Embryonic facial prominence (tissue), 1 donor: ENCODE data around the gene CDH23.

ENCODE experiments used
- DNase-seq: peaks from one replicate; pipeline ENCODE4 v3.0.0-alpha.2; 2016; ENCODE audit errors: extremely low spot score

CDH23 gene

DNA sequence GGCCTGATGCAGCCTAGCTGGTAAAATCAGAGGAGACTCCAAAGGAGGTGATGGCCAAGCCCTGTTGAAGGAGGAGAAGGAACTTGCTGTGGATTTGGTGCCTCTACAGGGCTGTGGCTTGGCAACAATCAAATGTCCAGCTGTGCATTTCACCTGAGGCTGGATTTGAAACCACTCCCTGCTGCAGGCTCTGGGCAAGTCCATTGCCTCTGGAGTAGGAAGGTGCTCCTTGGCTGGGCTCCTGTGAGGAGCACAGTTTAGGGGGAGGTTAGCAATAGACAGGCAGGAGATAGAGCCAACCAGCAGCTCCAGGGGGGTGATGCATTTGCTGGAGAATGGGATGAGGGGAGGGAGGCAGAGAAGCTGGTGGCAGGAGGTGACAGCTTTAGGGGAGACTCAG, 26.5 kb downstream of the CDH23 start:
- DNase-seq: no peak

DNA sequence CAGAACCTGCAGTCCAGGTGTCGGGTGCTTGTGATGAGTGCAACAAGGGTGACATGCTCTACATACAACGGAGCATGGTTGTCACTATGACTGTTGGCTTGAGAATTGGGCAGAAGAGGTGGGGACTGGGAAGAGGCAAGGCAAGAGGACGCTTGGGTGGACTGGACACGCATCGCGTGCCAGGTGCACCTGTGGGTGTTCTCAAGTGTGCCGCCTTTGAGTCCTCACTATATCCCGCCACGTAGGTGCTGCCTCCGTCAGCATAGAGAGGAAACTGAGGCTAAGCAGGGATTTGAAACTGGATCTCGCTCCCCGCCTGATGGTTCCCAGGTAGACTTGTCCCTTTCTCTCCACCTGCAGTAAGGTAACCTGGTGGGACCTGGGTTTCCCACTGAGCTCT, 27.2 kb downstream of the CDH23 start:
- no peak for DNase-seq

DNA sequence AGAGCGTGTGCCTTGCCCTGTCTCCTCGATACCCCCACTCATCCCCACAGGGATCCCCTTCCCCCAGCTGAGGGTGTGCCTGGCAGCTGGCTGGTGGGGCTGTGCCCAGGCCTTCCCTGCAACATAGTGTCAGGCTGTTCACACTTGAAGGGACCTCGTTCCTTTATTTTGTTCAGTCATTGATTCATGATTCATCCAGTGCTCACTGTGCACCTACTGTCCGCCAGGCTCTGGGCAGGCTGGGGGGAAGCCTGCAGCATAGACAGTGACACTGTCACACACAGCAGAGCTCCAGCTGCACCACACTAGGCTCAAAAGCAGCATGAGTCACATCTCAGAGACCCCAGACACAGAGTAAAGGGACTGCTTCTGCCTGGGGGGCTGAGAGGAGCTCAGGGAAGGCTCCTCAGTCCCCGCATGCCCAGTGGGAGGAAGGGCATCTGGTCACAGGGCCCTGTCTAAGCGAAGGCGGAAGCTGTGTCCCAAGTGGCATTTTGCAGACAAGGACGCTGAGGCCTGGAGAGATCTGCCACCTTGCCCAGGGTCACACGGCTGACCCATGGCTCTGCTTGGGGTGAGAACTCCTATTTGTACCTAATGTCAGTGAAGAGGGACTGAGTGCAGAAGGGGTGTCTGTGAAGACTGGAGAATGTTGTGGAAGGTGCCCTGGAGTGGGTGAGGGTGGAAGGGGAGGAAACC, 27.9 kb downstream of the CDH23 start:
- no peak for DNase-seq

DNA sequence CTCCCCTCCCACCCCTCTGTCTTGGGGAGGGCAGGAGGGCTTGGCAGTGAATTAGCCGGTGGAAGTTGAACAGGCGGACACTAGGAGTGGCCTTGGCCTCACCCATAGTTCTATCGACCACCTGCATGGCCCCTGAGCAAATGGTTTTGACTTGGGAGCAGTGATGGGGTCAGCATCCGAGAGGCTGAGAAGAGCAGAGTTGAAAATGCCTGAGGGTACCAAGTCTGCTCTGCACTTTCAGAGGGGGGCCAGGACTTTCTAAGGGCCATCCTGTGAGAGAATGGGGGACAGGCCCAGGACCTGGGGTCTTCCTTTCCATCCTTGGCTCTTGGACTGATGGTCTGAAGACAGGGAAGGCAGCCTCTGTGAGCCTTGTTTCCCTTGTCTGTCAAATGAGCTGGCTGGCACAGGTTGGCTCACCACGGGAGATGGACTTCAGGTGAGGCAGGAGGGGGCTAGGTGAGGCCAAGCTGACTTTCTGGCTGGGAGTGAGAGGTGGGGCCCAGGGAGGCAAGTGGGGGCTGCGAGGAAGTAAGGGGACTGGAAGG, 29.4 kb downstream of the CDH23 start:
- DNase-seq: no peak

DNA sequence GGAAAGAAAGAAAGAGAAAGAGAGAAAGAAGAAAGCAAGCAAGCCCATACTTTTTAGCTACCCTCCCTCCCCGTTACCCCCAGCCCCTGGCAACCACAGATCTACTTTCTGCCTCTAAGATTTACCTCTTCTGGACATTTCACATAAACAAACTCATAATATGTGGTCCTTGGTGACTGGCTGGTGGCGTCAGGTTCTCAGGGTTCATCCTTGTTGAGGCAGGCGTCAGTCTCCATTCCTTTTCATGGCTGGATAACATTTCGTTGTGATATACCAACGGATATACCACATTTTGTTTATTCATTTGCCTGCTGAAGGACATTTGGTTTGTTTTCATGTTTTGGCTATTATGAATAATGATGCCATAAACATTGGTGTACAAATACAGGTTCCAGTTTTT, 30.5 kb downstream of the CDH23 start:
- no peak for DNase-seq

DNA sequence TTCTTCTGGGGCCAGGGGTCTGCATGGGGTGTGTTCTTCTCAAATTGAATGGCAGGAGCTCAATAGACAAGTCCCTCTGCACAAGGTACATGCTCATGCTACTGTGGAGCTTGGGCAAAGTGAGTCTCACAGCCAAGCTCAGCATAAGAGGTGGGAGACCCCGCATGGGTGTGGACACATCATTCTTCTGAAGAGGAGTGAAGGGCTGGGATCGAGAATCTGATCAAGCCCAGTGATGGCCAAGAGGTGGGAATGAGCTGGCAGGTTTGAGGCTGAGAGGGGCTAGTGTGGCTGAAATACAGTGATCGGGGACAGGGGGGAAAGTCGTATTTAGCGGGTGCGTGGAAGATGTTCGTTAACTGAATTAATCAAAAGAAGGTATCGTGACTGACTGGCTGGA, 32.6 kb downstream of the CDH23 start:
- no peak for DNase-seq

DNA sequence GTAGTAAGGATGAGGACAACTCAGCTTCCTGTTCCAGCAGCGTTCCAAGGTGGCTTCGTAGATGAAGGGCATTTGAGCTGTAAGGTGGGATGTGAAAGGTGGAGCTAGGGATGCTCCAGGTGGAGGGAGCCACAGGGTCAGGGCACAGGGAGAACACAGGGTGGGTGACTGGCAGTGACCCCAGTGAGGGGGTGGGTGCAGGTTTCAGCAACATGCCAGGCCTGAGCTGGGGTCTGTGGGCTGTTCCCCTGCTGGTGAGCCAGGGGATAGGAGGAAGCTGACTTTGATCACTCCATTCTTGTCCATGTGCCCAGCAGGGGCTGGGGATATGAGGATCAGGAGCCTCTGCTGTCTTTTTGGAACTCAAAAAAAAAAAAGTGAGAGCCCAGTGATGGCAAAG, 33.2 kb downstream of the CDH23 start:
- DNase-seq: no peak

DNA sequence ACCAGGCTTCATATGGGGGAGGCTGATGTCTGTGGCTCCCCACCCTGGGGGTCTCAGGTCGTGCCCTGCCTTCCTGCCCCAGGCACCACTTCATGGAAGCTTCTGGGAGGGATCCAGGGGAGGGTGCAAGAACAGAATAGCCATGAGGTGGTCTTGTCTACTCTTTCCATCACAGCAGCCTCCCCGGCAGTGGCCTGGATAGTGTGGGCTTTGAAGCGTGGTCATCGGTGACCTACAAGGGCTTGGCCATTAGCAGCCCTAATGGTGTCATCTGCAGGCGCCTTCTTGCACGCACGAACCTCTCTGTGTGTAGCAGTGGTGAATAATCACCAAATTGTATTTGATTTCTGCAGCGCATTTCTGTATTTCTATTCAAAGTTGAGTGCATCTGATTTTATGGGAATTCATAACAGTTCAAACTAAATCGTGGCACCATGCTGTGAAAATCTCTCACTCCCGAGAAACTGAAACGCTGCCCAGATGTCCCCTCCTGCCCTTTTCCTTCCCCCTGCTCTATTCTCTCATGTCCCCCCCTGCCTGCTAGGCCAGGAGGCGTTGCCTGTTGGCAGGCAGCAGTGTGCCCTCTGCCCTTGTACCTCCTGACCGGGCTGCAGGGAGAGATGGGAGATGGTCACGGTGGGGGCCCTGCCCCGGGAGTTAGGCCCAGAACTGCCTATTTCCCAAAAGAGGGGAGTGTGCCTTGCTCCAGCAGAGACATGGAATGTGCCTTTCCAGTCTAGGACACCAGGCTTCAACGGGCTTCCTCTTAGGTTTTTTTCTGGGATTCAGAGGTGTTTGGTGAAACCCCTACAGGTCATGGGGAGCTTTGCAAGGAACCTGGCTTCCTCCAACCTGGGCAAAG, 34.8 kb downstream of the CDH23 start:
- no peak for DNase-seq

DNA sequence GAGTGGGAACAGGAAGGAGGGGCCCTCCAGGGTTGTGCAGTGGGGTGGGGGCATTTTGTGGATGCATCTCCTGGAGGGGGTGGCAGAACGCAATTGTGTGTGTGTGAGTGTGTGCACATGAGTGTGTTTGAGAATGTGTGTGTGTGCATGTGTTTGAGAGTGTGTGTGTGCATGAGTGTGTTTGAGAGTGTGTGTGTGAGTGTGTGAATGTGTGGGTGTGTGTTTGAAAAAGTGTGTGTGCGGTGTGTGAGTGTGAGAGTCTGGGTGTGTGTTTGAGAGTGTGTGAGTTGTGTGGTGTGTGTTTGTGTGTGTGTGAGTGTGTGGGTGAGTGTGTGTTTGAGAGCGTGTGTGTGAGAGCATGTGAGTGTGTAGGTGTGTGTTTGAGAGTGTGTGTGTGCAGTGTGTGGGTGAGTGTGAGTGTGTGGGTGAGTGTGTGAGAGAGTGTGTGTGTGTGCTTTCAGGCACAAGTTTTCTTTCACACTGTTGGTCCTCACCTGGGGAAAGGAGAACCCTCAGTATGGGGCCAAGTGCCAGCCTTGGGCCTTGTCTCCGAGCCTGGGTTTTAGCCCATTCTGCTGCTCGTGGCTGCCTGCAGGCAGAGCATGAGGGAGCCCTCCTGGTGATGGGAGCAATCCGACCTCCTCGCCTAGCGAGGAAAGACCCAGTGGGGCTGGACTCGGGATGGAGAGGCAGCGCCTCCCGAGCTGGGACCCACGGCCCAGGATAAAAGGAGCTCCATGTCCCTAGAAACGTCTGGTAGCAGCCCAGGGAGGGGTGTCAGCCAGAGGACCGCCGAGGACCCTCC, 35.6 kb downstream of the CDH23 start:
- no peak for DNase-seq

DNA sequence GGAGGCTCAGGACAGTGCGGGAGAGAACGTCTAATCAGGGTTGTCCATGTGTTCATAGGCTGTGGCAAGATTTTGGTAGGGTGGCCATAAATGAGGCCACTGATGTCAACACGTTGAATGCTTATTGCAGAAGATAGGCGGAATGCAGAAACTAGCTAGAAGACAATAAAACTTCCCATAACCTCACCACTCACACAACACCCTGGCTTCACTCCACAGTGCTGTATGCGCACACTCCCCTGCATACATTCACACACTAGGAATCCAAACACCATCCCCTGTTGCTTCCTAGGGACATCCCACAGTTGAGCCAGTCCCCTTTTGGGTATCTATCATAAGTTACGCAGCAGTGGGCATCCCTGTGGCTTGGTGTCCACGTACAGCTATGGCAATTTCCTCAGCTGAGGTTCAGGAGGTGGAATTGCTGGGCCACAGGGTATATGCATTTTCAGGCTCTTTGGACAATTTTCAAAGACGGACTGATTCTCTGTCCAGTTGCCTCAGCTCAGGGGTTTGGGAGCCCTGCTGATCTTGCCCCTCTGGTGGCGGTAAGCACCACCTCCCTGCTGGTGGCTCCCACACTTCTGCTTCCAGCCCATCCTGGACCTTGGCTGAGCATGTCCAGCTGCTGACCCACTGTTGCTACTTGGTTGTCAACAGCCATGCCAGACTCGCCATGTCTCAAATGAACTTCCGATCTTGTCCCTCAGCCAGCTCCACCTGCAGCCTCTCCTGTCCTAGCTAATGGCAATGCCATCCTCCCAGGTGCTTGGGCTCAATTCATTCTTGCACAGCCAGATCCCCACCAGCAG, 36.4 kb downstream of the CDH23 start:
- DNase-seq: no peak

DNA sequence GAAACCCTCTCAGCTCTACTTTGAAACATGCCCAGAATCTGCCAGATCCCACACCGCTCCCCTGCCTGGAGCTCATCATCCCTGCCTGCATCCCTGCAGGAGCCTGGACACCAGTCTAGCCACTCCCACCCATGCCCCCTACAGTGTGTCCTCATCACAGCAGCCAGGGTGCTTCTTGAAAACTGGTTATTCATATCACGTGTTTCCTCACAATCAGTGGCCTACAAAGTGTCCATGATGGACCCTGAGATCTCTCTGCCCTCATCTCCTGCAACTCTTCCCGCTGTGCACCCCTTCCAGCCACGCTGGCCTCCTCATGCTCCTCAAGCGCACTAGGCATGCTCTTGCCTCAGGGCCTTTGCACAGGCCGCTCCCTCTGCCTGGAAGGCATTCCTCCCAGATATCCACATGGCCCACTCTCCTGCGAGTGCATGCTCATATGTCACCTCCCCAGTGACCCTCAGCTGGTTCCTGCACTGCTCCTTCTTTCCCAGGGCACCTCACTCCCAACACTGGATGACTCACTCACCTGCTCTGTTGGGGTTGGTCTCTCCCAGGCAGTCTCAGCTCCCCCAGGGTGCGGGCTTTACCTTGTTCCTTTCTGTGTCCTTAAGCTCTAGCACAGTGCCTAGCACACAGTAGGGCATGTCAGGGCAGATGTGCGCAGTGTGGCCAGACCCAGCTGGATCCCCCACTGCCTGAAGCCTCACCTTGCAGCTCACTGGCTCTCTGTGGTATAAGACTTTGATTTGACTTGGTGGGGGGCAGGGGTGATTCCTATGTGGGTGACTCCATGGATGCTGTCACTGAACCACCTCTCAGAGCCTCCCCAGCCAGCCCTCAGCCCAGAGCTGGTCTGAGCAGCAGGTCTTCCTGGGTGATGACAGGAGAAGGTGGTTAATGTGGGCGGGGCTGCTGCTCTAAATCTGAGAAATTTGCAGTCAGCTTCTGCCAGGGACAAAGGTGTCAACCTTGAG, 37.3 kb downstream of the CDH23 start:
- no peak for DNase-seq

DNA sequence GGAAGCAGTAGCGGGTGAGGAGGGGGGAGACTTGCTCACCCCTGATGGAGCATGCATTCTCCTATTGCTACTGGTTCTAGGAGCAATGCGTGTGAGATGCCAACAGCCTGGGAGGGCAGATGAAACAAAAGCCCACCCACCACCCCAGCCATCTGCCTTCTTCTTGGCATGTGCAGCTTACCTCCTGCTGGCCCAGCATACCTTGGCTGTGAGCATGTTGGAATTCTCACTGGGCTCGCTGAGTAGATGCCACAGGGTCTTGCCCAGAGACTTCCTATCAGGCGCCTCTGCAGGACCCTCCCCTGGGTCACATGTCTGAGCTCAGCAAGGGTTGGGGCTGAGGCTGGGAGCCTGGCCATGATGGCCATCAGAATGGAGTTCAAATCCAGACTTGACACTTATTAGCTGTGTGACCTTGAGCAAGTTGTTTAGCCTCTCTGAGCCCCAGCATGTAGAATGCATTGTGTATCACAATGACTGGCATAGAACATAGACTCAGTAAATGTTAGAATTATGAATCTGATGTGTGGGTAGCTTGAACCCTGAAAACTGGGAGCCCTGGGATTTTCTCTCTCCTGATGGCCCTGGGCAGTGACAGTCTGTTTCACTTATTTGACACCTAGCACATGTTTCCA, 38.2 kb downstream of the CDH23 start:
- no peak for DNase-seq

DNA sequence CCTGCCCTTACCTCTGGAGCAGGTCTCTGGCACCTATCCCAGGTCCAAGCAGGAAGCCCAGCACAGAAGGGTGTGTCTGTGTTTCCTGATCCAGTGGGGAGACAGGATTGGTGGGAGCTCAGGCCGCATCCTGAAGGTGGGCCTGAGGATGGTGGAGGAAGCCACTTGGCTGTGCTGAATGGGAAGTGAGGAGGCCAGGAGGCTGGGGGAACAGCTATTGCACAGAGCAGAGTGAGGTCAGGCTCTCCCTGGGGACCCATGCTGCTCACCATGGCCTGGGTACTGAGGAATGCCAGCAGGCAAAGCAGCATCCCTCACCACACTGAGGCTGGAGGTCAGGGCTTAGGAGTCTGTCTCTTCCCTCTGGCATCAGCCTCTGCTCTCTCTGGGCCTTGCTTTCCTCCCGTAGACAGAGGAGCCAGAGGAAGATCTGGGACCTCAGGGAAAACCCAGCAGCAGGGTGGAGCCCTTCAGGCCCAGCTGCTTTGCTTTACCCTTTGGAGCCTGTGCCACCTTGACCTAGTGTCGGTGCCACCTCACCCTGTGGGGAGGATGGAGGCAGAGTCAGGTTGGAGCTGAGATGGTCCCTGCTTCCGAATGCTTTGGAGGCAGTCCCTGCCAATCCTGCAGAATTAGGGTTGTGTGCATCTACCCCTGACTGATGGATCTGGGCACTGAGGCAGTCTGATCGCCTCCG, 39.0 kb downstream of the CDH23 start:
- DNase-seq: no peak

DNA sequence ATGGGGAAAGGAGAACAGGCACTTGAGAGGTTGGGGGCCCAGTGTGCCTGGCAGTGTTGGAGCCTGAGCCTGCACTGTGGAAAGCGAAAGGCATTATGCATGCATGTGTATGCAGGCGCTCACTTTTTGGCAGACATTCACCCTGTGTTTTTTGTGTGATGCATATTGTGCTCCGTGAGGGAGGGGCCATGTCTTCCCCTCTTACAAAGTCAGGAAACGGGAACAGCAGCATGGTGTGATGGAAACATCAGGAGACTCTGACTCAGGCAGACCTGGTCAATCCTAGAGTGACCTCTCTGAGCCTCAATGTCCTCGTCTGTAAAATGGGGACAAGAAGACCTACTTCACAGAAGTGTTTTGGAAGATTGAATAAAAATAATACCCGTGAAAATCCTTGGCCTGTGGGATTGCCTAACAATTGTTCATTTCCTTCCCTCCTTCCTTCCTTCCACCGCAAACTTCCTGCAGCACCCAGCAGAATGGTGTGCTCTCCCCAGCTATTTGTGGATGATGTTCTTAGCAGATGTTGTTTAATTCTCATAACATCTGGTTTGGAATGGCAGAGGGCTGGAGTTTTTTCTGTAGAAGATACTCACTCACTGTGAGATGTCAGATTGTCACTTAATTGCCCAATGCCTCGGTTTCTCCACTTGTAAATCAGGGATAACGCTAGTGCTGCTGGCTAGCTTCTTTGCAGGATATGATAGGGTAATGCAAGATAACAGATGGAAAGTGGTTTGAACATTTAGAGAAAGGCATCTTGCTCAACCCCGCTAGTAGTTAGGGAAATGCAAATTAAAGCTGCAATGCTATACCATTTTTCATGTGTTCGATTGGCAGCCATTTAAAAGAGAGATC, 39.8 kb downstream of the CDH23 start:
- no peak for DNase-seq

DNA sequence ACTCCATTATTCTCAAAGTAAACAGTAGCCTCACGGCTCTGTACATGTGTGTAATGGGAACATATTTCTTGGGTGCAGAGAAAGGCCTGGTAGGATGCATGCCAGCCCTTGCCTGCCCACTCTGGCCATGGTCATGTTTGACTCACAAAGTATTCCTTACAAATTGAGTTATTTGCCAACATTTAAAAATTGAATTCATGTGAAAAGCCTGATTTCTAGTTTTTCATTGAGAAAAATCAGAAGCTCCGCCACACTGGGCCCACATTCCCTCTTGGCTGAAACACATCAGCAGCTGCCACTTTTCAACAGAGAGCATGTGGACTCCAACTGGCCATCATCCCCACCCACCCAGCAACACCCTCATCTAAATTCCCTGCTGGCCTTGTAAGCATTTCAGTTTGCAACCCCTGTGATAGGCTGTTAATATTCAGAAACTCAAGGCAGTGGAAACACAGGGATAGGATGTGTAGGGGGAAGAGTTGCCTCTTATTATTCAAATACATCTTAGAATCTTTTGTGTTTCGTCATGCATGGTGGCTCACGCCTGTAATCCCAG, 40.9 kb downstream of the CDH23 start:
- no peak for DNase-seq

DNA sequence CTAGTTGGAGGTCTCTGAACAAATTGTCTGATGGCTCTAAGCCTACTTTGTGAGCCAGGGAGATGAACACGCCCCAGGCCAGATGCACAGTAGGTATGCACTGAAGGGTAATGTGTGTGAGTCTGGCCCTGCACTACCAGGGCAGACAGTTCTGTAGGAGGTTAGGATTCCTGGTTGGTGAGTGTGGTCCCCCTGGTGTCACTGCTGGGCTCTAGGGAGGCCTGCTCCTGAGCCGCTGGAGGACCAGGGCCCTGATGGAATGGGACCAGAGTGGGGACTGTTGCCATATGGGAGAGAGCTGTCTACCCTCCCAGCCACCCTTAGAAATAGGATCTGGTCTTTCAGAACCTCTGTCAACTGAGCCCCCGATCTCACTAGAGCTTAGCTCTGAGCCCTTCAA, 42.0 kb downstream of the CDH23 start:
- no peak for DNase-seq

DNA sequence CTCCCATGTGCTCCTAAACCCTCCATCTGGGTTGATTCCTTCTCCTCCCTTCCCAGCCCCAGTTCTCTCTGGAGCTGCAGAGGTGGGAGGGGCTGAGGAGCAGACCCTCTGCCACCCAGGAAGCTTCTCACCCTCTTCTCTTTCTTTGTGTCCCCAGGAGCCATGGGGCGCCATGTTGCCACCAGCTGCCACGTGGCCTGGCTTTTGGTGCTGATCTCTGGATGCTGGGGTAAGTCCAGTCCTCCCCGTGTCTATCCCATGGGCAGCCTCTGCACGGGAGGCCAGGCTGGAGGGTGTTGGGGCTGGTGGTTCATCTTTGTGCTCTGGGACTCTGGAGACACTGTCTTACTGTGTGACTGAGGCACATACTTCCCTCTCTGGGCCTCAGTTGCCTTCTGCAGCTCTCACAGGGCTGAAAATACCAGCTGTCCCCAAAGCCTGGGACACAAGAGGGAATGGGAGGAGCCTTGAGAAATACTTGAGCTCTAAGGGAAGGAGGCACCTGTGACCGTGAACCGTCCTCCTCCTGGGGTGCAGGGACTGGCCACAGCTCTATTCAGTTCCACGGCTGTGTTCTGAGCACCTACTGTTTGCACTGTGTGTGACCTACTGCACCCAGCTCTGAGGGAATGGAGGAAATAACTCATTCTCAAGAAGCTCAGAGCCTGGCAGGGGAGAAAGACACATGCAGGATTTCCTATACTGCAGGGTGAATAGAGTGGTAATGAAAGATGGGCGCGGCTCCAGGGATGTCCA, 43.1 kb downstream of the CDH23 start:
- no peak for DNase-seq
